SH-SY5Y (cell line): ENCODE measurements around the gene RASA2.

Source experiments
- GATA2 ChIP-seq: IDR thresholded peaks from 2 replicates; pipeline ENCODE4 v1.6.1; 2011; ENCODE audit warnings: mild to moderate bottlenecking, low read depth, low read length
- GATA3 ChIP-seq: IDR thresholded peaks from 2 replicates; pipeline ENCODE4 v1.6.1; 2011; ENCODE audit warnings: low read depth, mild to moderate bottlenecking, low read length, moderate library complexity

DNA sequence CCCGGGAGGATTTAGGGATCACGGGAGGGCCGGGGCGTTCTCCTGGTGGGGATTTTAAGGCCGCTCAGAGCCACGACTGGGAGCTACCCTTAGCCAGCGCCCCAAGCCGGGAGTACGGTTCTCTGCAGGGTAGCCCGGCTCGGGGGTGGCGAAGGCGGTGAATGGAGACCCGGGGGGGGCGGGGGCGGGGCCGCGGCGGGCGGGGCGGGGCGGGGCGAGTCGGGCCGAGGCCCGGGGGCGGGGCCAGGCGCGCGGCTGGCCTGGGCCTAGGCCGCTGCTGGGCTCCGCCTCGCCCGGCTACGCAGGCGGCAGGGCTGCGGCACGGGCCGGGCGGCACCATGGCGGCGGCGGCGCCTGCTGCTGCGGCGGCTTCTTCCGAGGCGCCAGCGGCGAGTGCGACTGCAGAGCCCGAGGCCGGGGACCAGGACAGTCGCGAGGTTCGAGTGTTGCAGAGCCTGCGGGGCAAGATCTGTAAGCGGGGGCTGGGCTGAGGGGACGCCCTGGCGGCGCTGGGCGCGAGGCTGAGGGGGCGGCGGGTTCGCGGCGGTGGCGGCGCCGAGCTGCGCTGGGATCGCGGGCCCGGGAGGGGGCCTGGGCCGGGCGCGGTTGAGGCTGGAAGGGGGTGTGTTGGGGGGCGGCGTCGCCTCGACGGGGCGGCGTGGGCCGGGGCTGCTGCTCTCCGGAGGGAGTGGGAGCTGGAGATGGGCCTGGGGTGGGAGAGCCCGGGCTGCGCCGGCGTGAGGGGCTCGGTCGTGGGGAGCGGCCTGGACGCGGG lies at the start of gene RASA2:
- TF ChIP-seq GATA3: no peak
- TF ChIP-seq GATA2: no peak
